Measurements from ENCODE around the gene SCGB1D4. TPM values are rescaled to one million over a fixed set of nuclear protein-coding genes. Genes with fewer than 3 reads are reported as not detected.

SCGB1D4 gene
- total and polyA plus RNA-seq, 7 donors: not detected

- no peak overlapping the region for H3K27ac ChIP-seq
- no peaks in the 10 kb centered on the region for H3K36me3 ChIP-seq
- peaks cover 0 to 10% (median 0%) of the 10 kb centered on the region in 3 donors for H3K27me3 ChIP-seq
- no peaks in the 10 kb centered on the region for H3K9me3 ChIP-seq
- TF ChIP-seq POLR2AphosphoS5 (IDR thresholded peaks at IDR 0.05) (no peak), POLR2A (IDR thresholded peaks at IDR 0.05) (no peak), EP300 (IDR thresholded peaks at IDR 0.05) (no peak), CTCF (IDR thresholded peaks at IDR 0.05) (peak in 2 of 4 experiments; percentile 28 to 32)
- 57 to 80% methylated on average over 18 of the region's 18 CpGs for WGBS, 2 donors
- intact Hi-C loops (cut with DNase I): no loop called here
- H3K4me3 ChIP-seq: no peak overlapping the region
- DNase-seq: no peak
- H3K4me1 ChIP-seq: no peaks in the 10 kb centered on the region
These were observed 26.1 kb upstream of the SCGB1D4 start for GRCh38 chr11:62324731-62325556.

- H3K27me3 ChIP-seq: peaks cover 0 to 10% (median 0%) of the 10 kb centered on the region in 3 donors
- H3K36me3 ChIP-seq: no peaks in the 10 kb centered on the region
- H3K4me3 ChIP-seq: no peak overlapping the region
- no peaks in the 10 kb centered on the region for H3K4me1 ChIP-seq
- no peak for TF ChIP-seq EP300 (IDR thresholded peaks at IDR 0.05)
- no peak for TF ChIP-seq POLR2AphosphoS5 (IDR thresholded peaks at IDR 0.05)
- TF ChIP-seq POLR2A (IDR thresholded peaks at IDR 0.05): no peak
- no peak for TF ChIP-seq CTCF (IDR thresholded peaks at IDR 0.05)
- intact Hi-C loops (cut with DNase I): no loop called here
- 49 to 83% methylated on average over 2 of the region's 2 CpGs for WGBS, 2 donors
- no peak for DNase-seq
- H3K27ac ChIP-seq: no peak overlapping the region
- H3K9me3 ChIP-seq: no peaks in the 10 kb centered on the region
These were observed 23.6 kb upstream of the SCGB1D4 start for GRCh38 chr11:62322524-62322923.

GRCh38 chr11:62315431-62315830 lies 16.6 kb upstream of the SCGB1D4 start:
- no peak overlapping the region for H3K4me3 ChIP-seq
- peaks cover 0 to 17% (median 0%) of the 10 kb centered on the region in 3 donors for H3K27me3 ChIP-seq
- WGBS, 2 donors: 76 to 82% methylated on average over 1 of the region's 1 CpG
- peaks cover 0 to 5% (median 0%) of the 10 kb centered on the region in 4 donors for H3K4me1 ChIP-seq
- no peaks in the 10 kb centered on the region for H3K9me3 ChIP-seq
- DNase-seq: no peak
- no peaks in the 10 kb centered on the region for H3K36me3 ChIP-seq
- H3K27ac ChIP-seq: no peak overlapping the region
- intact Hi-C loops (cut with DNase I): no loop called here
- no peak for TF ChIP-seq POLR2A (IDR thresholded peaks at IDR 0.05)
- no peak for TF ChIP-seq POLR2AphosphoS5 (IDR thresholded peaks at IDR 0.05)
- no peak for TF ChIP-seq EP300 (IDR thresholded peaks at IDR 0.05)
- TF ChIP-seq CTCF (IDR thresholded peaks at IDR 0.05): no peak

GRCh38 chr11:62309991-62310390 lies 11.1 kb upstream of the SCGB1D4 start:
- TF ChIP-seq POLR2AphosphoS5 (IDR thresholded peaks at IDR 0.05): no peak
- TF ChIP-seq CTCF (IDR thresholded peaks at IDR 0.05): no peak
- TF ChIP-seq EP300 (IDR thresholded peaks at IDR 0.05): no peak
- no peak for TF ChIP-seq POLR2A (IDR thresholded peaks at IDR 0.05)
- Histone ChIP-seq H3K4me3 (no peak overlapping the region), H3K27ac (no peak overlapping the region), H3K4me1 (peaks cover 0 to 5% (median 0%) of the 10 kb centered on the region in 4 donors), H3K36me3 (no peaks in the 10 kb centered on the region), H3K27me3 (peaks cover 0 to 34% (median 0%) of the 10 kb centered on the region in 3 donors), H3K9me3 (no peaks in the 10 kb centered on the region)
- 44 to 51% methylated on average over 7 of the region's 7 CpGs for WGBS, 2 donors
- intact Hi-C loops (cut with DNase I): loop anchor here (5.0 kb wide), 1 partner anchor 513 kb away; no protein-coding TSS in a partner anchor
- DNase-seq: no peak

Measured in sigmoid colon (tissue), 7 donors.